ENCODE results near the gene TMEM154. TPM values are rescaled to one million over a fixed set of nuclear protein-coding genes. Genes with fewer than 3 reads are reported as not detected.

Gene TMEM154
- total RNA-seq, 4 donors from 2014 or later: 0.38 to 1.3 (median 1.0) TPM

GRCh38 chr4:152693871-152694270 lies 14.1 kb upstream of the TMEM154 start:
- no peak for TF ChIP-seq CTCF (IDR thresholded peaks at IDR 0.05; ENCODE audit: low read depth)

- no peak for TF ChIP-seq CTCF (IDR thresholded peaks at IDR 0.05; ENCODE audit: low read depth)
These were observed 12.0 kb upstream of the TMEM154 start for GRCh38 chr4:152691761-152692160.

GRCh38 chr4:152690706-152691651 lies 11.2 kb upstream of the TMEM154 start:
- no peak for TF ChIP-seq CTCF (IDR thresholded peaks at IDR 0.05; ENCODE audit: low read depth)

- no peak for TF ChIP-seq CTCF (IDR thresholded peaks at IDR 0.05; ENCODE audit: low read depth)
These were observed 10.1 kb upstream of the TMEM154 start for GRCh38 chr4:152689615-152690501.

GRCh38 chr4:152687974-152688599 lies 8.3 kb upstream of the TMEM154 start:
- TF ChIP-seq CTCF (IDR thresholded peaks at IDR 0.05; ENCODE audit: low read depth): no peak

- no peak for TF ChIP-seq CTCF (IDR thresholded peaks at IDR 0.05; ENCODE audit: low read depth)
These were observed 6.7 kb upstream of the TMEM154 start for GRCh38 chr4:152686452-152687013.

Data from subcutaneous adipose tissue (tissue), 4 donors.